Endothelial cell (in vitro differentiated cells): ENCODE measurements around the gene RIPK3. TPM values are rescaled to one million over a fixed set of nuclear protein-coding genes. Genes with fewer than 3 reads are reported as not detected.

Source experiments
- DNase-seq: peaks from one replicate; pipeline ENCODE4 v3.0.0; 2021; ENCODE audit warnings: low spot score
- H3K27ac Mint-ChIP-seq: one replicate; pipeline ENCODE4 v1.8.0; 2021; ENCODE audit warnings: mixed read lengths, inconsistent platforms; ENCODE audit not compliant: unreplicated experiment
- H3K27me3 Mint-ChIP-seq: one replicate; pipeline ENCODE4 v1.8.0; 2021; ENCODE audit warnings: mild to moderate bottlenecking, moderate library complexity, mixed read lengths, inconsistent platforms; ENCODE audit not compliant: unreplicated experiment
- H3K36me3 Mint-ChIP-seq: one replicate; pipeline ENCODE4 v1.8.0; 2021; ENCODE audit warnings: mild to moderate bottlenecking, low read depth, mixed read lengths, inconsistent platforms; ENCODE audit not compliant: unreplicated experiment
- H3K4me1 Mint-ChIP-seq: one replicate; pipeline ENCODE4 v1.8.0; 2021; ENCODE audit warnings: mild to moderate bottlenecking, mixed read lengths, inconsistent platforms; ENCODE audit not compliant: unreplicated experiment
- H3K4me3 Mint-ChIP-seq: one replicate; pipeline ENCODE4 v1.8.0; 2021; ENCODE audit warnings: mild to moderate bottlenecking, mixed read lengths, inconsistent platforms; ENCODE audit not compliant: unreplicated experiment
- H3K9me3 Mint-ChIP-seq: one replicate; pipeline ENCODE4 v1.8.0; 2021; ENCODE audit warnings: mixed read lengths, inconsistent platforms; ENCODE audit not compliant: unreplicated experiment
- CTCF ChIP-seq: fragments of 200-600 bp; sonication (generic); IDR thresholded peaks from one replicate; pipeline ENCODE4 v1.5.0; 2021; ENCODE audit warnings: antibody characterized with exemption; ENCODE audit not compliant: unreplicated experiment
- total RNA-seq: library from RNA; stranded (reverse); fragmentation: NEBNext Ultra II Directional; extraction: Animal tissue kit (Norgen Biotek cat#: 25700); gene quantifications from one replicate; pipeline ENCODE4 v1.2.1, GENCODE V29; 2021; ENCODE audit not compliant: unreplicated experiment

Gene RIPK3
- total RNA-seq, 1 donor from 2014 or later: 2.6 TPM

GRCh38 chr14:24309538-24310264 lies 30.1 kb downstream of the RIPK3 start, which contains the start of gene LTB4R2:
Gene LTB4R2 (plus strand): TSS chr14:24310140. CDS start chr14:24310665, 525 bp downstream.
- H3K27me3 Mint-ChIP-seq: peaks cover 16% of the 10 kb centered on the region
- peak within 1 kb of the TSS; percentile 74 for H3K27ac Mint-ChIP-seq
- peak within 1 kb of the TSS; percentile 81 for H3K4me3 Mint-ChIP-seq
- peaks cover 59% of the 10 kb centered on the region for H3K4me1 Mint-ChIP-seq
- no peak for DNase-seq
- H3K36me3 Mint-ChIP-seq: peaks cover 34% of the 10 kb centered on the region
- no peaks in the 10 kb centered on the region for H3K9me3 Mint-ChIP-seq
- TF ChIP-seq CTCF: no peak

GRCh38 chr14:24308342-24309124 lies 31.3 kb downstream of the RIPK3 start:
- no peak for DNase-seq
- H3K27ac Mint-ChIP-seq: no peak overlapping the region
- TF ChIP-seq CTCF: no peak
- H3K4me1 Mint-ChIP-seq: peaks cover 47% of the 10 kb centered on the region
- peaks cover 11% of the 10 kb centered on the region for H3K27me3 Mint-ChIP-seq
- no peaks in the 10 kb centered on the region for H3K9me3 Mint-ChIP-seq
- H3K36me3 Mint-ChIP-seq: peaks cover 38% of the 10 kb centered on the region
- H3K4me3 Mint-ChIP-seq: peak overlapping the region; percentile 63

DNA sequence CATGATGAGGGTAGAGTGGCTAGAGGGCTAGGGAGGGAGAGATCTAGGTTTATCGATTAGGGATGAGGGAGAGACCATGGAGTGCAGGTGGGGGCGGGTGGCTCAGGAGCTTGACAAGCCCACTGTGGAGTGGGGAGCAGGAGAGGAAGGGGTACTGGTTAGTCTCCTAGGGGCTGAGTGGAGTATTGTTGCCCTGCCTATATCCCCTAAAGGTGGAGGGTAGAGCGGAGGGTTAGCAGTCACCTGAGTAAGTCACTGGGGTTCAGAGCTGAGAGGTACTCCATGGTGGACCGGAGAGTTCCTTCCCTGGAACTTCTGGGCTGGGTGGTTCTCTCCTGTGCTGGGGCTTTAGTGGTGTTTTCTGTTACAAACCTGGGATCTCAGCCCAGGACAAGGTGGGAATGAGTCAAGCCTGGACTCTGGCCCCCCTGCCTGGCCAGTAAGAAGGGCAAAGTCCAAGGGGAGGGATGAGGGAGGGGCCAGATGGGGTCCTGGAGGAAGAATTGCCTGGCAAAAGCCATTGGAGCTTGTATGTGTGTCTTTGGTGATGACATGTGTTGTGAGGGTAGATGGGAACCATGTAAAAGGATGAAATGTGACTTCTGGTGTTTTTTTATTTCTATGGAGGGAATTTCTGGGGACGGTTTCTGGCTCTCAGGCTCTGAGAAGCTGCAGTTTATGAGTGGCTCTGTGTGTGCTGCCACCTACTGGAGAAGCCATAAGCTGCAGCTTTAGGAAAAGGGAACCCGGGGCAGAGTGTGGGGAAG lies 32.0 kb downstream of the RIPK3 start, which contains the start of gene CIDEB:
TSS of gene CIDEB (minus strand) at position 403 of the 767 bp plus-strand sequence. CDS start at position 284, 119 bp downstream.
- no peaks in the 10 kb centered on the region for H3K9me3 Mint-ChIP-seq
- H3K4me1 Mint-ChIP-seq: peaks cover 40% of the 10 kb centered on the region
- H3K36me3 Mint-ChIP-seq: peaks cover 41% of the 10 kb centered on the region
- peak; percentile 78 for DNase-seq
- H3K27me3 Mint-ChIP-seq: peaks cover 13% of the 10 kb centered on the region
- peak within 1 kb of the TSS; percentile 63 for H3K4me3 Mint-ChIP-seq
- H3K27ac Mint-ChIP-seq: no peak within 1 kb of the TSS
- TF ChIP-seq CTCF: peak; percentile 70

DNA sequence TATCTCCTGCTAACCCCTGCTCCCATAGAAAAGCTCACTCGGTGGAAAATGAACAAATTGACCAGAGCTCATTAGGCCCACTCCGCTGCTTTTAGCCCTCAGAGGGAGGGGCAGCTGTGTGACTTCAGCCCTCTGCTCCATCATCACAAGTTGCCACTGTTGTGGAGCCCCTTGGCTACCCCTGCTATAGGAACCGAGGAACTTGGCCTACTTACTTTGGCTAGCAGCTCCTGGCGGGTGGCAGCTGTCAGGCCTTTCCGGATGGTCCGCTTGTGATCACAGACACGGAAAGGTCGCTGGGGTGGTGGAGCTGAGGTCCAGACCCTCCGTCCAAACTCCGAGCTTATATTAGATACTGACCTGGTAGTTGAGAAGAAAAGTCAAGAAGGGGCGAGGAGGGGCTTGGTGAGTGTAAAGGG lies 32.6 kb downstream of the RIPK3 start:
- peaks cover 34% of the 10 kb centered on the region for H3K4me1 Mint-ChIP-seq
- TF ChIP-seq CTCF: no peak
- no peak overlapping the region for H3K4me3 Mint-ChIP-seq
- DNase-seq: no peak
- peaks cover 11% of the 10 kb centered on the region for H3K27me3 Mint-ChIP-seq
- no peak overlapping the region for H3K27ac Mint-ChIP-seq
- H3K36me3 Mint-ChIP-seq: peaks cover 46% of the 10 kb centered on the region
- H3K9me3 Mint-ChIP-seq: no peaks in the 10 kb centered on the region
